Heart left ventricle (tissue), 16 donors: ENCODE measurements around the gene ELFN2. TPM values are rescaled to one million over a fixed set of nuclear protein-coding genes. Genes with fewer than 3 reads are reported as not detected.
A peak's percentile ranks its signal among the peaks of the same experiment; 100 is the strongest.

Experiments used
- ATAC-seq, 4 donors: fragments of 200-7000 bp; cut with Tn5 transposase; one replicate each; pipeline ENCODE4 v1.9.1; 2020 to 2022; ENCODE audit warnings: moderate library complexity in 4 of 4, mild to moderate bottlenecking in 3 of 4, moderate number of reproducible peaks in 1 of 4
- DNase-seq, 5 donors: peaks; one replicate each; pipeline ENCODE4 v3.0.0-alpha.2; 2020
- H3K27ac ChIP-seq, 12 donors: fragments of 200-600 bp; sonication (generic) in 4 of 12; one replicate each; pipeline versions ENCODE4 v1.5.0 to v1.8.0; 2016 to 2022; ENCODE audit warnings: mild to moderate bottlenecking in 2 of 12
- H3K27me3 ChIP-seq, 9 donors: fragments of 200-600 bp; sonication (generic) in 2 of 9; one replicate each; pipeline versions ENCODE4 v1.5.1 to v1.8.0; 2016 to 2022; ENCODE audit warnings: mild to moderate bottlenecking in 3 of 9
- H3K36me3 ChIP-seq, 9 donors: fragments of 200-600 bp; sonication (generic) in 2 of 9; one replicate each; pipeline versions ENCODE4 v1.5.0 to v1.8.0; 2018 to 2022; ENCODE audit warnings: mild to moderate bottlenecking in 2 of 9
- H3K4me1 ChIP-seq, 12 donors: fragments of 200-600 bp; sonication (generic) in 4 of 12; one replicate each; pipeline versions ENCODE4 v1.5.0 to v1.8.0; 2016 to 2022; ENCODE audit warnings: mild to moderate bottlenecking in 3 of 12
- H3K4me3 ChIP-seq, 12 donors: fragments of 200-600 bp; sonication (generic) in 4 of 12; one replicate each; pipeline versions ENCODE4 v1.5.0 to v1.8.0; 2017 to 2022; ENCODE audit warnings: mild to moderate bottlenecking in 9 of 12, moderate library complexity in 4 of 12
- H3K9me3 ChIP-seq, 12 donors: fragments of 200-600 bp; sonication (generic) in 4 of 12; one replicate each; pipeline versions ENCODE4 v1.5.0 to v1.8.0; 2016 to 2022; ENCODE audit warnings: mild to moderate bottlenecking in 1 of 12
- POLR2A ChIP-seq, 2 donors: fragments of 450-650 bp; IDR thresholded peaks; one replicate each; pipeline ENCODE4 v1.6.1; 2017; ENCODE audit warnings: antibody characterized with exemption in 2 of 2, mild to moderate bottlenecking in 2 of 2, moderate library complexity in 2 of 2
- WGBS, 4 donors: extraction: QIAGEN DNeasy Blood & Tissue Kit in 2 of 4; methylation state at CpG; one replicate each; pipeline versions ENCODE4 v1.1.5 to v1.1.7; 2013 to 2018; 5-methylcytosine and 5-hydroxymethylcytosine counted together
- intact Hi-C, 10 donors: fragments of 100-400 bp; cut with DNase I; formaldehyde crosslinking; loops; one replicate each; pipeline versions ENCODE4 v1.11.1 to v1.14.2; 2022
- polyA plus RNA-seq, 2 donors: library from polyadenylated mRNA; stranded (reverse); fragments of 200-250 nt; gene quantifications; one replicate each; pipeline ENCODE4 v1.2.3, GENCODE V29; 2013
- total RNA-seq, 9 donors: library from RNA; depleted of rRNA in 2 of 9; stranded (reverse); fragments of >200 nt in 2 of 9; fragmentation: NEBNext Ultra II Directional in 3 of 9; extraction: Animal tissue kit (Norgen Biotek cat#: 25700) in 3 of 9; gene quantifications; one replicate each; pipeline versions ENCODE4 v1.1.0 to v1.2.4, GENCODE V29; 2016 to 2023
- TF ChIP-seq, protein P1 (sequence below), 12 donors: fragments of 200-600 bp; sonication (generic) in 4 of 12; IDR thresholded peaks; one replicate each; pipeline versions ENCODE4 v1.5.0 to v1.8.0; 2018 to 2022; ENCODE audit warnings: antibody characterized with exemption in 12 of 12, mild to moderate bottlenecking in 5 of 12
- donor health status: ischemic (EF 13 %, LVEDD 7.1; RV severe dilation, severe dysfunction).
- donor health status: healthy with polysubstance abuse.
- donor health status: DM: no; HTN: yes; CAD: no.
- donor health status: DM: no; HTN: no; CAD: no.
- donor health status: ischemic (EF 25% LVEDD 6.9; RV normal size, moderate dysfunction).
- donor health status: ischemic (EF 25% LVEDD 5.7; RV mildly dilated, moderate dysfunction).
- donor health status: healthy.
- donor health status: DM: yes; HTN: yes; CAD: no.
- donor health status: ischemic (EF 35%, LVEDD 5.7; RV mildly dilated, moderate dysfunction).
- donor health status: nonischemic (EF 11% LVEDD 7.7; RV severe dilation, severe dysfunction).
- donor health status: DM: yes; HTN: yes; CAD: no.
- donor health status: PGD.
- donor health status: ischemic (EF 29% LVEDD 5.4; RV normal size, mild dysfunction).
- donor health status: nonischemic (EF 23%, LVEDD 6.1; RV moderate dilation, normal function).

The ELFN2 gene
- total and polyA plus RNA-seq, 11 donors, result 0.01 to 0.72 (median 0.05) TPM; not detected in 4

DNA sequence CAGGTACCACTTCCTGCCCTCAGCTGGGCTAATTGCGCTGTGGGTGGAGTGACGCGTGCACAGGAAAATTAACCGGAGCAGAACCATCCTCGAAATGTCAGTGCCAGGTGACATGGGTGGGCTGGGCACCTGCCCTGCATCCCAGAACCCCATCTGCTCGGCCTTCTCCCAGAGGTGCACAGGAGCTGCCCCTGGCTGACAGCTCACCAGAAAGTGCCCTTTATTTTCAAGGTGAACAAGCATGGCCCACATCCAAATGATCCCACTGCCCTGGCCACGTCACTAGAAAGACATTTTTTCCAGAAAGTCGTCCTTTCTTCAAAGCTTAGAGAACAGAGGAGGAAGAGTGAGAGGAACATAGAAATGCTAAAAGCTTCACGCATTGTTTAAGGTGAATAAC lies 4.1 kb upstream of the ELFN2 start:
- H3K27me3 ChIP-seq, result peaks cover 29 to 83% (median 53%) of the 10 kb centered on the region in 9 donors
- H3K4me1 ChIP-seq, result peaks cover 0 to 24% (median 4%) of the 10 kb centered on the region in 12 donors
- TF ChIP-seq, protein P1, sequence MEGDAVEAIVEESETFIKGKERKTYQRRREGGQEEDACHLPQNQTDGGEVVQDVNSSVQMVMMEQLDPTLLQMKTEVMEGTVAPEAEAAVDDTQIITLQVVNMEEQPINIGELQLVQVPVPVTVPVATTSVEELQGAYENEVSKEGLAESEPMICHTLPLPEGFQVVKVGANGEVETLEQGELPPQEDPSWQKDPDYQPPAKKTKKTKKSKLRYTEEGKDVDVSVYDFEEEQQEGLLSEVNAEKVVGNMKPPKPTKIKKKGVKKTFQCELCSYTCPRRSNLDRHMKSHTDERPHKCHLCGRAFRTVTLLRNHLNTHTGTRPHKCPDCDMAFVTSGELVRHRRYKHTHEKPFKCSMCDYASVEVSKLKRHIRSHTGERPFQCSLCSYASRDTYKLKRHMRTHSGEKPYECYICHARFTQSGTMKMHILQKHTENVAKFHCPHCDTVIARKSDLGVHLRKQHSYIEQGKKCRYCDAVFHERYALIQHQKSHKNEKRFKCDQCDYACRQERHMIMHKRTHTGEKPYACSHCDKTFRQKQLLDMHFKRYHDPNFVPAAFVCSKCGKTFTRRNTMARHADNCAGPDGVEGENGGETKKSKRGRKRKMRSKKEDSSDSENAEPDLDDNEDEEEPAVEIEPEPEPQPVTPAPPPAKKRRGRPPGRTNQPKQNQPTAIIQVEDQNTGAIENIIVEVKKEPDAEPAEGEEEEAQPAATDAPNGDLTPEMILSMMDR (IDR thresholded peaks at IDR 0.05), result no peak
- TF ChIP-seq POLR2A (IDR thresholded peaks at IDR 0.05), result no peak
- DNase-seq (peak in 1 of 5 donors; percentile 0), ATAC-seq (no peak)
- H3K36me3 ChIP-seq, result no peaks in the 10 kb centered on the region
- 71 to 86% (median 77%) methylated on average over 9 of the region's 9 CpGs for WGBS, 4 donors
- intact Hi-C loops, result no loop called here
- no peak overlapping the region for H3K27ac ChIP-seq
- H3K4me3 ChIP-seq, result no peak overlapping the region
- peaks cover 0 to 6% (median 0%) of the 10 kb centered on the region in 12 donors for H3K9me3 ChIP-seq

DNA sequence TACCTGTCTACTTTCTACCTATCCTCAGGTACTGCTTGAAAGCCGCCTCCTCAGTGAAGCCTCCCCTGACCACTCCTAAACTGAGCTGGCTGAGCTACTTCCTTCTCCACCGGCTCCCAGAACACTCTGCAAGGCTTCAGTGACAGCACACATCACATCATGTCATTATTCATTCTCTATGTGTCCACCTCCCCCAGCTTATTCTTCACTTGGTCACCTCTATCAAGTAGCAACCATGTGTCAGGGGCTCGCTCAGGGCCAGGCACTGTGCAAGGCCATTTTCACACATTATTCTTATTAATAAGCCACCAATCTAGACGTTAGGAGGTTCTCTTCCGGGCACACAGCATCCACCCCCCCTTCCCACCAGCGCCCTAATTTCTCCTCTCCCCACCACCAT lies 3.7 kb upstream of the ELFN2 start:
- WGBS, 4 donors, result 72 to 77% (median 73%) methylated on average over 6 of the region's 6 CpGs
- H3K9me3 ChIP-seq, result peaks cover 0 to 6% (median 0%) of the 10 kb centered on the region in 12 donors
- DNase-seq, result no peak
- H3K4me3 ChIP-seq, result no peak overlapping the region
- peaks cover 0 to 29% (median 4%) of the 10 kb centered on the region in 12 donors for H3K4me1 ChIP-seq
- H3K36me3 ChIP-seq, result no peaks in the 10 kb centered on the region
- H3K27ac ChIP-seq, result no peak overlapping the region
- H3K27me3 ChIP-seq, result peaks cover 29 to 86% (median 55%) of the 10 kb centered on the region in 9 donors
- TF ChIP-seq POLR2A (IDR thresholded peaks at IDR 0.05), result no peak
- TF ChIP-seq, protein P1 (IDR thresholded peaks at IDR 0.05), result no peak
- ATAC-seq, result no peak
- intact Hi-C loops, result no loop called here

DNA sequence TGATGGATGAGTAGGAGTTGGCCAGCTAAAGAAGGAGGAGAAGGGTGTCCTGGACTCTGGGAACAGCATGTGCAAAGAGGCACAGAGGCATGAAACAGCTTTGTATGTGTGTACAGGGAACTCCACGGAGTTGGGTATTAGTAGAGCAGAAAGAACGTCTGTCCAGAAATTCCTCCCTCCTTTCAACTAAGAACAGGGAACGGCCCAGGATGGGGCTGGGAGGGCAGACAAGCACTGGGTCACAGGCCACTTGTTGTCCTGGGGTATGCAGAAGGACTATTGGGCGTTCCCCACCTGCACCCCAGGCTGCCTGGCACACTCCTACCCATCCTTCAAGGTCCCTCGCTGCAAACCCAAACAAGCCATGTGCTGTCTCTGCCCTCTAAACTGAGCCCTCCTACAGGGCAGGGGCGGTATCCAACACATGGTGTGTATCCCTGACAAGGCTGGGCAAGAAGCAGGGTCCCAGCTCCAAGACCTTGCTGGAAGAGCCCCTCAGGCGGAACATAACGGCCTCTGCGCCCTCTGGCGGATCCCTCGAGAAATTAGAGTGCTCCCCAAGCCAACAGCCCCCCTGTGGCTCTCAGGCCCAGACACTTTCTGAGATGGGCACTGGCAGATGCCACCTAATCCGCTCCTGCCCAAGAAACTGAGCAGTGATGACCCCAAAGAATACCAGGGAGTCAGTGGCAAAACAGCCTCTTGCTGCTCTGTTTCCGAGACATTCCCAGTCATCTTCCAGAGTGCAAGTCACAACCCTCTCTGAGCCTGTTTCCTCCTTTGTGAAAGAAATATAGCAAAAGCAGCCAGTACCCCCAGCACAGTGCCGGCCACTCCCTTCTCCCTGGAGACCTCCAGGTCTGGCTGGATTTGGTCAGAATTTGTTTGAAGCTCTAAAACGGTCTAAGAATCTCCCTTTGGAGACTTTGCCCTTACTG lies 1.6 kb upstream of the ELFN2 start:
- H3K27me3 ChIP-seq, result peaks cover 33 to 97% (median 60%) of the 10 kb centered on the region in 9 donors
- peaks cover 0 to 6% (median 0%) of the 10 kb centered on the region in 12 donors for H3K9me3 ChIP-seq
- peaks cover 0 to 28% (median 4%) of the 10 kb centered on the region in 12 donors for H3K4me1 ChIP-seq
- intact Hi-C loops, result loop anchor here (1.0 to 10.0 kb wide), 5 partner anchors 104 to 114 kb away; no protein-coding TSS in a partner anchor
- WGBS, 4 donors, result 23 to 33% (median 28%) methylated on average over 15 of the region's 15 CpGs
- no peak overlapping the region for H3K4me3 ChIP-seq
- peak in 2 of 4 donors; percentile 5 to 35 for ATAC-seq
- TF ChIP-seq POLR2A (IDR thresholded peaks at IDR 0.05), result no peak
- TF ChIP-seq, protein P1 (IDR thresholded peaks at IDR 0.05), result peak; percentile 40 to 65 (median 50)
- no peak overlapping the region for H3K27ac ChIP-seq
- no peaks in the 10 kb centered on the region for H3K36me3 ChIP-seq
- DNase-seq, result peak in 1 of 5 donors; percentile 66
